ENCODE measurements around the gene ANXA11.

DNA sequence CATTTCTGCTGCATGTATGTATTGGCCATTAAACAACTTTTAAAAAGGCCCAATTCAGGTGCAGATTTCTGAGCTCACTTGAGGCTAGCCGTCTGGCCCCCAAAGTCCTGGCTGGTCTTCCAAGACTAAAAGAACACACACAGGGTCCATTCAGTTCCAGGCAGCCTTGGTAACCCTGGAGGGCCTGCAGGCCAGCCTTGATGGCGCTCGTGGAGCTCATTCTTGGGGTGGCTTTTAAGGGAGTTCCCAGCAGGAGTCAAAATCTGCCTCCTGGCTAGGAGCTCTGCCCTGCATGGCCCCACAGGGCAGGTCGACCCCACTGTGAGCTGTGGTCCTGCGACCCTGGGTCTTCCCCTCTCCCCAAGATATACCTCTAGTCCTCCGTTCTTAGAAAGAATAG is 28.8 kb downstream of the ANXA11 start:
- TF ChIP-seq POLR2A (IDR thresholded peaks at IDR 0.05; ENCODE audit: low read depth, low read length) (no peak), POU2F2 (IDR thresholded peaks at IDR 0.05; ENCODE audit: low read depth, low read length) (no peak), POLR2AphosphoS5 (IDR thresholded peaks at IDR 0.05; ENCODE audit: low read depth, low read length) (no peak), SPI1 (IDR thresholded peaks at IDR 0.05; ENCODE audit: low read depth, low read length) (no peak)

Data from GM12891 (cell line).